ENCODE results near the gene PLEK.

GRCh38 chr2:68375582-68375981, 10.5 kb downstream of the PLEK start:
- TF ChIP-seq CTCF (IDR thresholded peaks at IDR 0.05): no peak
- no peak for TF ChIP-seq POLR2A (IDR thresholded peaks at IDR 0.05)

Measured in heart left ventricle (tissue), 13 donors.